GM12878 (cell line): ENCODE results near the gene CNTNAP2. TPM values are rescaled to one million over a fixed set of nuclear protein-coding genes. Genes with fewer than 3 reads are reported as not detected.

Experiments
- ATAC-seq: fragments of 200-7000 bp; cut with Tn5 transposase; 3 replicates; pipeline ENCODE4 v1.9.1; 2020; ENCODE audit warnings: mild to moderate bottlenecking, moderate library complexity
- BruUV-seq: library from RNA; stranded (reverse); fragments of 400-500 nt; replicated peaks from 2 replicates; lab custom pipeline; 2021; lab: Mats Ljungman, UMichigan
- CTCF ChIA-PET: fragments of 300-600 bp; sonication (Branson Sonifier 250); formaldehyde crosslinking; extraction: SDS; loops from one replicate; lab custom pipeline; 2021; ENCODE audit warnings: inconsistent platforms; lab: Yijun Ruan, JAX
- POLR2A ChIA-PET: fragments of 350-600 bp; formaldehyde crosslinking; extraction: SDS; loops from one replicate; lab custom pipeline; 2021; ENCODE audit warnings: inconsistent platforms; lab: Charles Lee
- RAD21 ChIA-PET: fragments of 300-600 bp; sonication (Branson Sonifier 250); formaldehyde crosslinking; loops from one replicate; lab custom pipeline; 2023; ENCODE audit warnings: antibody characterized with exemption; ENCODE audit not compliant: unreplicated experiment; lab: Charles Lee
- SMC1A ChIA-PET: fragments of 300-600 bp; sonication (Branson Sonifier 250); formaldehyde crosslinking; loops from one replicate; lab custom pipeline; 2023; ENCODE audit not compliant: unreplicated experiment, uncharacterized antibody; lab: Charles Lee
- DNase-seq: peaks from one replicate; pipeline ENCODE4 v3.0.0-alpha.2; 2011; ENCODE audit warnings: low read depth, low spot score
- FAIRE-seq: peaks from 3 replicates; lab custom pipeline; 2011; peaks lifted over from hg19 to GRCh38; lab: Jason Lieb, UNC
- H2AFZ ChIP-seq: 2 replicates; pipeline ENCODE4 v1.6.0; 2011; ENCODE audit warnings: low read depth, low read length, control low read depth; ENCODE audit not compliant: control insufficient read depth
- H3K27ac ChIP-seq: 2 replicates; pipeline ENCODE4 v1.5.1; 2011; ENCODE audit warnings: control low read depth; ENCODE audit not compliant: control insufficient read depth, insufficient read depth
- H3K27me3 ChIP-seq, 2 experiments: replicated peaks in 1 of 2; 2 replicates each; pipeline versions ENCODE4 v1.6.0 to v1.6.1; 2011; ENCODE audit warnings: low read length in 1 of 2; ENCODE audit not compliant: control insufficient read depth in 2 of 2, insufficient read depth in 2 of 2
- H3K36me3 ChIP-seq, 2 experiments: 2 replicates each; pipeline ENCODE4 v1.5.1; 2011; ENCODE audit warnings: low read length in 1 of 2; ENCODE audit not compliant: control insufficient read depth in 2 of 2, insufficient read depth in 2 of 2
- H3K4me1 ChIP-seq: 2 replicates; pipeline ENCODE4 v1.6.1; 2011; ENCODE audit warnings: mild to moderate bottlenecking, low read length, moderate library complexity, mixed read lengths; ENCODE audit not compliant: control insufficient read depth, insufficient read depth
- H3K4me2 ChIP-seq: 2 replicates; pipeline ENCODE4 v1.6.0; 2011; ENCODE audit warnings: control low read depth; ENCODE audit not compliant: control insufficient read depth, insufficient read depth
- H3K4me3 ChIP-seq: fragments of 200-600 bp; sonication (generic); 2 replicates; pipeline ENCODE4 v1.5.1; 2016
- H3K79me2 ChIP-seq: 2 replicates; pipeline ENCODE4 v1.6.0; 2011; ENCODE audit warnings: low read length; ENCODE audit not compliant: control insufficient read depth, insufficient read depth
- H3K9ac ChIP-seq: 2 replicates; pipeline ENCODE4 v1.8.0; 2011; ENCODE audit warnings: low read length, control low read depth, mixed read lengths; ENCODE audit not compliant: control insufficient read depth, insufficient read depth
- H3K9me3 ChIP-seq: replicated peaks from 3 replicates; pipeline ENCODE4 v1.5.1; 2011; ENCODE audit warnings: mild to moderate bottlenecking, low read length; ENCODE audit not compliant: control insufficient read depth, insufficient read depth
- H4K20me1 ChIP-seq: 2 replicates; pipeline ENCODE4 v1.6.0; 2011; ENCODE audit not compliant: control insufficient read depth, insufficient read depth
- CREB1 ChIP-seq: IDR thresholded peaks from 2 replicates; pipeline ENCODE4 v1.6.1; 2012; ENCODE audit warnings: low read depth, mild to moderate bottlenecking, inconsistent platforms
- CTCF ChIP-seq, 3 experiments: IDR thresholded peaks in 2 of 3; conservative IDR thresholded peaks in 1 of 3; 2 replicates each; pipeline ENCODE4 v1.5.1; 2011; ENCODE audit warnings: low read depth in 3 of 3, low read length in 3 of 3, mild to moderate bottlenecking in 3 of 3, control low read depth in 2 of 3, moderate library complexity in 2 of 3, inconsistent platforms in 1 of 3, mixed read lengths in 1 of 3; ENCODE audit not compliant: control insufficient read depth in 2 of 3, insufficient read depth in 1 of 3; ENCODE audit errors: extremely low read depth in 1 of 3
- RAD21 ChIP-seq: IDR thresholded peaks from 2 replicates; pipeline ENCODE4 v1.6.1; 2011; ENCODE audit warnings: mild to moderate bottlenecking, low read depth, low read length, moderate library complexity; ENCODE audit not compliant: insufficient read depth
- SMC3 ChIP-seq: IDR thresholded peaks from 2 replicates; pipeline ENCODE4 v1.6.1; 2011; ENCODE audit warnings: low read length, improper control_type of control experiment, borderline replicate concordance
- ZNF24 ChIP-seq: fragments of 450-650 bp; IDR thresholded peaks from 2 replicates; pipeline ENCODE4 v1.6.1; 2017; ENCODE audit warnings: antibody characterized with exemption, mild to moderate bottlenecking
- WGBS: methylation state at CpG from one replicate; pipeline ENCODE4 v1.1.6; 2016; ENCODE audit warnings: low lambda C conversion rate; ENCODE audit not compliant: insufficient replicate concordance, insufficient coverage; ENCODE audit errors: missing lambda C conversion rate; 5-methylcytosine and 5-hydroxymethylcytosine counted together
- in situ Hi-C: fragments of 300-500 bp; cut with MboI; formaldehyde crosslinking; loops from 9 replicates; pipeline ENCODE4 v1.14.3; 2018; ENCODE audit warnings: mixed read lengths
- intact Hi-C: fragments of 100-400 bp; cut with micrococcal nuclease; formaldehyde crosslinking; loops from one replicate; pipeline ENCODE4 v1.14.2; 2022; ENCODE audit not compliant: unreplicated experiment
- polyA plus RNA-seq, 11 experiments: library from polyadenylated mRNA; depleted of rRNA in 4 of 11; unstranded in 6 of 11; stranded (reverse) in 5 of 11; fragments of >200 nt; fragmentation: Nextera tagmentation in 4 of 11; fragmentation: Illumina TruSeq in 1 of 11; extraction: Ambion mirVana in 4 of 11; extraction: Trizol in 1 of 11; gene quantifications; 1 replicate in 1 of 11; 2 replicates in 10 of 11; pipeline versions ENCODE4 v1.2.1 to v1.2.3, GENCODE V29; 2011 to 2016; ENCODE audit warnings: inconsistent platforms in 2 of 11, missing spikeins in 2 of 11, low read depth in 1 of 11
- total RNA-seq, 4 experiments: library from RNA; depleted of rRNA in 3 of 4; stranded (reverse); fragments of >200 nt in 3 of 4; fragmentation: Illumina TruSeq in 1 of 4; extraction: Trizol in 1 of 4; gene quantifications; 2 replicates each; pipeline versions ENCODE4 v1.2.1 to v1.2.3, GENCODE V29; 2013 to 2021

Gene CNTNAP2
- total and polyA plus RNA-seq, 10 of the 15 experiments (the other 5 are each of a cell fraction or from before 2014, with no cell fraction given), result 0.03 to 0.08 (median 0.03) TPM; not detected in 7

- Histone ChIP-seq H3K27me3 (no peaks in the 10 kb centered on the region), H3K9ac (no peak overlapping the region), H3K9me3 (no peaks in the 10 kb centered on the region), H3K79me2 (no peaks in the 10 kb centered on the region), H3K4me1 (no peaks in the 10 kb centered on the region), H3K36me3 (no peaks in the 10 kb centered on the region), H4K20me1 (no peaks in the 10 kb centered on the region), H3K27ac (no peak overlapping the region)
- ChIA-PET RAD21 (interaction anchor here (0.5 to 1.0 kb wide), 4 partner anchors 522 to 695 kb away, joined by 3 to 8 read pairs (median 4); no protein-coding TSS in a partner anchor), POLR2A (no interaction called here)
- BruUV-seq, result no TSS peak
- WGBS, result 40% methylated on average over 6 of the region's 6 CpGs
- in situ Hi-C loops (no loop called here), intact Hi-C loops (loop anchor here (1.0 to 2.0 kb wide), 2 partner anchors 537 to 595 kb away; no protein-coding TSS in a partner anchor)
- TF ChIP-seq ZNF24 (no peak), RAD21 (peak; percentile 54), CTCF (IDR thresholded peaks at IDR 0.05 in 2 of 3, conservative IDR thresholded peaks at IDR 0.05 in 1 of 3; ENCODE audit: control insufficient read depth in 2 of 3, extremely low read depth in 1 of 3, insufficient read depth in 1 of 3, low read depth in 3 of 3, low read length in 3 of 3) (peak; percentile 33 to 42 (median 34); a peak in 5 of 6 replicates), SMC3 (peak; percentile 22; the same call in 1 of the 2 replicates), CREB1 (no peak)
- TF ChIP-seq, all 136 proteins: peak for 3
- ChIA-PET SMC1A (interaction anchor here (1.0 to 1.4 kb wide), 3 partner anchors 538 to 695 kb away, joined by 3 to 6 read pairs (median 3); no protein-coding TSS in a partner anchor), CTCF (interaction anchor here (0.8 to 1.4 kb wide), 7 partner anchors 9 to 598 kb away, joined by 3 to 9 read pairs (median 4); no protein-coding TSS in a partner anchor)
- Histone ChIP-seq H2AFZ (no peak overlapping the region), H3K4me2 (no peak overlapping the region), H3K4me3 (no peak overlapping the region)
- FAIRE-seq (no peak), ATAC-seq (peak; percentile 47; the same call in 1 of the 3 replicates), DNase-seq (no peak)
Measured at GRCh38 chr7:147547252-147547897, 1430.8 kb downstream of the CNTNAP2 start.
